GM19397 (cell line): ENCODE measurements around the gene UNC45A.

Experiments
- ATAC-seq: cut with Tn5 transposase; IDR thresholded peaks from one replicate; pipeline ENCODE4 v1.9.1; 2021; ENCODE audit warnings: mild to moderate bottlenecking, moderate library complexity; ENCODE audit not compliant: unreplicated experiment

Gene UNC45A

DNA sequence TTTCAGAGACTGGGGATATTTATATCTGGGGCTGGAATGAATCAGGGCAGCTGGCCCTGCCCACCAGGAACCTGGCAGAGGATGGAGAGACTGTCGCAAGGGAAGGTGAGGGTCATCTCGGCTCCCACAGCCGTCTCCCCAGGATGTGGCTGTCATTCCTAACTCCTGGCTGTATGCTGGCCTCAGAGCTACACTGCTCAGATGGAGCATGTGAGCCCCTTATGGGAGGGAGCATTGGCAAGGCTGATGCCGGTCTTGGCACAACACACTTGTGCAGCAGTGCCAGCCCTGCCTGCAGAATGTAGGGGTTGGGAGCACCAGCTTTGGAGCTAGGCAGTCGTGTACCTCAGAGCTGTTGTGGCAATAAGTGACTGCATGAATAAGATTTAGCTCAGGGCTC is 24.8 kb downstream of the UNC45A start:
- no peak for ATAC-seq

DNA sequence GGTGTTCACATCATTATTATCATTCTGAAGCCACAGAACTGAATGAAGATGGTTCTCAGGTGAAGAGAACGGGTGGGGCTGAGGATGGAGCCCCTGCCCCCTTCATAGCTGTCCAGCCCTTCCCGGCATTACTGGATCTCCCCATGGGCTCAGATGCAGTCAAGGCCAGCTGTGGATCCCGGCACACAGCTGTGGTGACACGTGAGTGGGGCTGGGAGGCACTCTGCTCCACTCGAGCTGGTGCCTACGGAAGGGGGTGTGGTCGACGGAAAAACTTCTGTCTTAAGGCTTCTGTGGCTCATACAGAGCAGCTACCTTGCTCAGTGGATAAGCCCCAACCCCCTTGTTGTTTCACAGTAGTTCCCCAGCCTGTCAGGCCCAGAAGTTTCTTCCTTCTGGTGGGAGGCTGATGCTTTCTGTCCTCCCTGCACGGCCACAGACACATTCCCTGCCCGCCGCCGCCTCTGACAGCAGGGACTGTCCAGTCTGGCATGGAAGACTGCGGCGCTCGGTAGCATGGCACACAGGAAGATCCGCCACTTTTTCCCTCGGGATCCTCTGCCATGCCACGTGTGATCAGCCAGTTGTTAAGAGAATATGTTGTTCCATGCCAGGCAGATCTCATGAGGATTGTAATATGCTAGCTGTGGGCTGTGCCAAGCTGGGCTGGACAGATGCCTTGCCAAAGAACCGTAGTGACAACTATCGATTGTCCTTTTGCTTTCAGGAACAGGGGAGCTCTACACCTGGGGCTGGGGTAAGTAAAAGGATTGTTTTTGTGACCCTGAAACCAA is 25.4 kb downstream of the UNC45A start:
- ATAC-seq = no peak

DNA sequence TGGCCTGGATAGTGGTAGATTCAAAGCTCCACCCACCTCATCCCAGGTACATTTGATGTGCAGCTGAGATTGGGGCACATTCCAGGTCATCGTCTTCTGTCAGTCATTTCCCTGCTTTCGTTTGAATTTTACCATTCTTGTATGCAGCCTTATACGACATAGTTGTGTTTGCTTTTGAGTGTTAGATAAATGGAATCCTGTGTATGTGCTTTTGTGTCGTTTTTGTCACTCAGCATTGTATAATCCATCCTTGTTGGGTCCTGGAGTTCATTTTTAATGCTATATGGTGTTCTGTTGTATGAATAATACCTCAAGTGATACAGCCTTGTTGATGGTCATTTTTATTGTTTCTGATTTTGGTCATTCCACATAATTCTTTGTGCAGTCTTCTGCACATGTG is 26.9 kb downstream of the UNC45A start:
- ATAC-seq = no peak

DNA sequence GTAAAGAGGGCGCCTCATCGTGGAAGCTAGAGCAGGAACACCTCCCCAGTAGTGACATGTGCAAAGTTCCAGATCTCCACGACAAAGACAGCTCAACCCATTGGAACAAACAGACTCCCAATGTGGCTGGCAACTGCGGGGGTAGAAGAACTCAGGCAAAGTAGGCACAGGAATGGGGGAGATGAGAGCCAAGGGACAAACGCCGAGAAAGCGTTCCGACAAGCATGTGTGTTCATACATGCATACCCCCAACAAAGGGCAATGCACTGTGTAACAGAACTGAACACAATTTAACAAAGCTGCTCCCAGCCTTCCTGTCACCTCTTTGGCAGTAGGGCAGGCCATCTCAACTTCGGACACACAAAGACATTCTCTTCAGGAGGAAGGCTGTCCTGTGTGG is 31.2 kb downstream of the UNC45A start:
- ATAC-seq = no peak

DNA sequence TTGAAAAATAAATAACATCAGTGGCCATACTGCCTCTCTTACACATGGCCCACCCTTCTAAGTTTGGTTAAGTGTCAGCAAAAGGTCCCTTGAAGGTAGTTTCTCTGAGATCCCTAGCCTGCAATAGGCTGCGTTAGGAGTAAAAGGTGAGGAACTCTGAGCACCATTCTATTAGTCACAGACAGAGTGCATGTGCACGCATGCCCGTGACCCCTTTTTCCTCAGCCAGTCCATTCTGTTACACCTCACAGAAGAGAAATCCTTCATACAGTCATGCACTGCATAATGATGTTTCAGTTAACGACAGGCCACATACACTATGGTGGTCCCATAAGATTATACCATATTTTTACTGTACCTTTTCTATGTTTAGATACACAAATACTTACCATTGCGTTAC is 32.1 kb downstream of the UNC45A start:
- ATAC-seq = no peak

- no peak for ATAC-seq
These were observed 33.3 kb downstream of the UNC45A start for GRCh38 chr15:90968434-90968833.

DNA sequence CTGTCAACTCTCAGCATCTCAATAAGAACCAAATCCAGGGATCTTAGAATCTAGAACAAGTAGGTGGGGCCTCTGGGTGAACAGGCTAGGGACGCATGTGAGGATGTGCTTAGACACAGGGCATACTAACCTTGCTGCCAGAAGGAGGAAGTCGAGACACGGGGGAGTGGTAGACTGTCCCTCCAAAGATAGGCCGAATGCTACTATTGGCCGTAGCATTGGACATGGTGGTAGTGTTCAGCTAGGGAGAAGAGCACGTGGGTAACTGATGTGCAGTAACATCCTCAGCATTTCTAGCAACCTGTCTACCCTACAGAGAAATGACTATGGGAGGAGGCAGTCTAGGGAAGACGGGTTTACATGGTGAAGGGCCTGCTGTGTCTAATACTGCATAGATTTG is 35.2 kb downstream of the UNC45A start:
- ATAC-seq = no peak

- ATAC-seq = no peak
These were observed 37.0 kb downstream of the UNC45A start for GRCh38 chr15:90972133-90972532.

DNA sequence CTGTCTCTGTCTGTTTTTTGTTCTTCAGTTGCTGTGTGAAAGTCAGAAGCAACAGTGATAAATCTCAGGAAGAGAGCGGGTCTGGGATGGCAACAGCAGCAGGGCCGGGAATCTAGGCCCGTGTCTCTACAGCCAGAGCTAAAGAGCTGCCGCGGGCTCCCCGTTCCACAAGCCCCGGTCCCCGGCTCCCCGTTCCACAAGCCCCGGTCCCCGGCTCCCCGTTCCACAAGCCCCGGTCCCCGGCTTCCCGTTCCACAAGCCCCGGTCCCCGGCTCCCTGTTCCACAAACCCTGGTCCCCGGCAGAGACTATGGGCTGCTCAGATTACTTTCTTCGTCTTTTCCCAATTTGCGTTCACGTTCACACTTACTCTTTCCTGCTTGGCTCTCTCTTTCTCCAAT is 39.1 kb downstream of the UNC45A start:
- no peak for ATAC-seq

- ATAC-seq = no peak
These were observed 44.5 kb downstream of the UNC45A start for GRCh38 chr15:90979582-90979981.

DNA sequence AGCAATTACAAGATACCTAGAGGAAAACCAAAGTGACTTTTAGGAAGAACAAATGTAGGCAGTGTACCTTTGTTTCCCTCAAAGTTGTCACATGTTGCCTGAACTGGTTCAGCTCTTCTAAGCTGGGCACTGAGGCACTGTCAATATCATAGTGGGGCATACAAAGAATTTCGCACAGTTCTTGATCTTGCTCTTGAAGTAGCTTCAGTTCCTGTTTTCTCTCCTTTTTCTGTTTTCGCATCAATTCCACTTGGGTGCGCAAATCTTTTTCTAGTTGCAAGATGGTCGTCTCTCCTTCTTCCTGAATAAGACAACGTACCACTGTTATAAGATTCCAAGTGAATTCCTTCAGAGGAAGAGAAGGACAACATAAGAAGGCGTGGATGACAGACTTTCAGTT is 46.6 kb downstream of the UNC45A start:
- peak; percentile 74 for ATAC-seq

- ATAC-seq = peak; percentile 37
These were observed 47.0 kb downstream of the UNC45A start for GRCh38 chr15:90982135-90982534.

DNA sequence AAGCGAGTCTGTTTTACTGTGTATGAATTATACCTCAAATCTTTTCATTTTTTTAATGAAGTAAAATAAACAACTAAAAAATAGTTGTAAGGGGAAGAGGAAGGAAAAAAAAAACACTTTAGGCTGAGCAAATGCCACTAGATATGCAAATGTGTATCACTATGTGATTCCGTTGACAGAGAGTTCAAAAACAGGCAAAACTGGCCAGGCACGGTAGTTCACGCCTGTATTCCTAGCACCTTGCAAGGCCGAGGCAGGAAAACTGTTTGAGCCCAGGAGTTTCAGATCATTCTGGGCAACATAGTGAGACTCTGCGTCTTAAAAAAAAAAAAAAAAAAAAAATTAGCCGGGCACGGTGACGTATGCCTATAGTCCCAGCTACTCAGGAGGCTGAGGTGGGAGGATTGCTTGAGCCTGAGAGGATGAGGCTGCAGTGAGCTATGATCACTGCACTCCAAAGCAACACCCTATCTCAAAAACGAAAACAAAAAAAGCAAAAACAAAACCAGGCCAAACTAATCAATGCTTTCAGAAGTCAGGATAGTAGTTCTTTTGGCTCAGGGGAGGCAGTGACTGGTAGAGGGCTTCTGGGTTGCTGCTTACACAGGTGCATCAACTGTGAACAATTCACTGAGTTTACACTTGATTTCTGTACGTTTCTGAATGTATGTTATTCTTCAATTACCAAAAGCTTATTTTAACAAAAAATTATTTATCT is 51.9 kb downstream of the UNC45A start:
- ATAC-seq = peak; percentile 44

GRCh38 chr15:90987561-90988141 is 52.6 kb downstream of the UNC45A start:
- no peak for ATAC-seq

DNA sequence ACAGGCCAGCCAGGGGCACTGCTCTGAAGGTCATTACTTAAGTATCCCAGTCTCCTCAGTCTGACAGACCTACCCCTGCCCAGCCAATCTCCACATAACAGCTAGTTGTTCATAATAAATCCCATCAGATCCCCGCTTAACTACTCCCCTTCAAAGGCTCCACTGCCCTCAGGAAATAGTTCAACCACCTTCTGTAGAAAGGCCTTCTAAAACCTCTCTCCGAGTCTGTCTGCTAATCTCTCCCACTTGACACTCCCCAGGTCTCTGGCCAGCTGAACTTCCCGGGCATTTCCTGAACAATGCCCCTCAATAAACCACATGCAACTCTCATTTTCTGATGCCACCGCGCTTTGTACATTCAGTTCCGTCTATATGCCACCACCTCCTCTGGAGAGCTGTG is 53.2 kb downstream of the UNC45A start:
- no peak for ATAC-seq

GRCh38 chr15:90989040-90989768 is 54.1 kb downstream of the UNC45A start:
- ATAC-seq = no peak

GRCh38 chr15:90990446-90990845 is 55.4 kb downstream of the UNC45A start:
- ATAC-seq = no peak

DNA sequence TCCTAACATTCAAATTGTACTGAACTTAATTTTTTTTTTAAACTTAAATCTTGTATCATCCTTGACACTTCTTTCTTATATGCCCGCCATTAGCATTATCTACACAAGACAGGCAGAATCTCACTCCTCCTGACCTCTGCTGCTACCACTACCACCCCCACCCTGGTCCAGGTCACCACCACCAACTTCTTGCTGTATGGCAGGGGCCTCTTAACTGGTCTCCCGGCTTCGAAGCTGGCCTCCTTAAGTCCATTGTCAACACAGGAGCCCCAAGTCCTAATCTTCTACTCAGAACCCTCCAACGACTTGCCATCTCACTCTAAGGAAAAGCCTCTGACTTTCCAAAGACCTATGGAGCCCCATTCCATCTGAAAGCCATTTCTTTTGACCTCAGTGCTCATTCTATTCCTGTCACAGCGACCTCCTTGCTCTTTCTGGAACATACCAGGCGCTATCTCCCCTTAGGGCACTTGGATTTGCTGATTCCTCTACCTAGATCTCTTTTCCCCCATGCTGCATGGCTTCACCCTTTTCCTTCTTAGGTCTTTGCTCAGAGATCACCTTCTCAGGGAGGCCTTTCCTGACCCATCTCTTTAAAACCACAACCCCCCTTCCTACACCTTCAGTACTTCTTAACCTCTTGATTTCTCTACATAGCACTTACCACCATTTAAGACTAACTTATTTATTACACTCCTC is 56.7 kb downstream of the UNC45A start:
- ATAC-seq = no peak

DNA sequence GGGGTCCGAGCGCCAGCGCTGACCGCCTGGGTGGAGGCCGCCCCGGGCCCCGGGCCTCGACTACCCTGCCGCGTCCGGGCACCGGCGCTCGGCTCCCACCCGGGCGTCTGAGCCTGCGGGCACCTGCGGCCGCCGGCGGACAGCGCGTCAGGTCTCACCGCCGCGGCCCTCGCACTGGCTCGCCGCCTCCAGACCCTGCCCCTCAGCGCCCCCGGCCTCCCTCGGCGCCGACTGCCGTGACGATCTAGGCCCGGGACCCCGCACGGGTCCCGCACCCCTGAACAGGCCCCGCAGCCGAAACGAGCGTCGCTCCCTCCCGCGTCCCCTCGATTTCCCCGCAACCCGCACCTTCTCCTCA is 59.0 kb downstream of the UNC45A start:
- ATAC-seq = peak; percentile 15

DNA sequence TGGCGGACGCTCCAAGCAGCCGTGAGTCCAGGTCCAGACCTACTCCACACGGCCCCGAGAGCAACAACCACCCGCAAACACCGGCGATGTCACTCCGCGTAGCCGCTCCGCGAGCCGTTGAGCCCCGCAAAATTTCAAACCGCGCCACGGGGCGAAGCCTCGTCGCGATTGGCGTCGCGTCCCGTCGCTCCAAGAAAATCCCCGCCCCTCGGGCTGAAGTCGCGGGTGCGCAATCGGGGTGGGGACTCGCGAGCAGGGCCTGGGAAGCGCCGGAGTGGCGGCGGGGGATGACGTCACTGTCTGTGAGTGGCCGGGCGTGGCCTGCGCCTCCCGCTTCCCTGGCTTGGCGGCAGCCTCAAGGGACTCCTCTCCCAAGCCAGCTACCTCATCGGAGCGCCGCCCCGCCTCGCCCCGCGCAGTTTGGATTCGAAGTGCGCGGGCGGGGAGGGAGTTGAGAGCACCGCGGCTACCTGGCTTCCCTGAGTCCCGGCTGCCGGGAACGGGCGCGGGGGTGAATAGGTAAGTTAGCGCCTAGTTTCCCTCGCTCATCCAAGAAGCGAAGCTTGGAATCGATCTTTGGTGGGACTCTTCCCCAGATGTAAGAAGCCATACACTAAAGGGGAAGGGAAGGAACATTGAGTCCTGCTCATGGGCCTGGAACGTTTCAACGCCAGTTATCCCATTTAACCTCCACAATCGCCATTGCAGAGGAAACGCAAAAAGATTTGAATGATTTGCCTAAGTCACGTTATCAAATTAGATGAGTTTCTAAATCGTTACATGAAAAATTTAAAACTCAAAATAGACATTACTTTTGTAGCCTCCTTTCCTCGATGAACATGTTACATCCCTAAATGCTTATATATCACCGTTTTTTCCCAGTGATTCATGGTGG is 59.6 kb downstream of the UNC45A start, which contains the start of gene PRC1:
TSS of gene PRC1 (minus strand) at position 119 of the 895 bp plus-strand sequence. CDS start at position 1, 118 bp downstream.
- peak; percentile 95 for ATAC-seq
